GM12878 (cell line): ENCODE results near the gene NHSL1.

Experiments used
- EZH2 ChIP-seq: IDR thresholded peaks from 2 replicates; pipeline ENCODE4 v1.6.1; 2012; ENCODE audit warnings: low read depth, mild to moderate bottlenecking, control low read depth, inconsistent platforms, low read length, borderline replicate concordance; ENCODE audit not compliant: control insufficient read depth
- HDGF ChIP-seq: fragments of 450-650 bp; IDR thresholded peaks from 2 replicates; pipeline ENCODE4 v1.6.1; 2016; ENCODE audit warnings: antibody characterized with exemption
- TBL1XR1 ChIP-seq: IDR thresholded peaks from 2 replicates; pipeline ENCODE4 v1.6.1; 2012; ENCODE audit warnings: low read depth, low read length, improper control_type of control experiment
- TF ChIP-seq, protein P1 (sequence below), 3 experiments: IDR thresholded peaks in 2 of 3; conservative IDR thresholded peaks in 1 of 3; 2 replicates each; pipeline ENCODE4 v1.5.1; 2011; ENCODE audit warnings: low read depth in 3 of 3, low read length in 3 of 3, mild to moderate bottlenecking in 3 of 3, control low read depth in 2 of 3, moderate library complexity in 2 of 3, inconsistent platforms in 1 of 3, mixed read lengths in 1 of 3; ENCODE audit not compliant: control insufficient read depth in 2 of 3, insufficient read depth in 1 of 3; ENCODE audit errors: extremely low read depth in 1 of 3

DNA sequence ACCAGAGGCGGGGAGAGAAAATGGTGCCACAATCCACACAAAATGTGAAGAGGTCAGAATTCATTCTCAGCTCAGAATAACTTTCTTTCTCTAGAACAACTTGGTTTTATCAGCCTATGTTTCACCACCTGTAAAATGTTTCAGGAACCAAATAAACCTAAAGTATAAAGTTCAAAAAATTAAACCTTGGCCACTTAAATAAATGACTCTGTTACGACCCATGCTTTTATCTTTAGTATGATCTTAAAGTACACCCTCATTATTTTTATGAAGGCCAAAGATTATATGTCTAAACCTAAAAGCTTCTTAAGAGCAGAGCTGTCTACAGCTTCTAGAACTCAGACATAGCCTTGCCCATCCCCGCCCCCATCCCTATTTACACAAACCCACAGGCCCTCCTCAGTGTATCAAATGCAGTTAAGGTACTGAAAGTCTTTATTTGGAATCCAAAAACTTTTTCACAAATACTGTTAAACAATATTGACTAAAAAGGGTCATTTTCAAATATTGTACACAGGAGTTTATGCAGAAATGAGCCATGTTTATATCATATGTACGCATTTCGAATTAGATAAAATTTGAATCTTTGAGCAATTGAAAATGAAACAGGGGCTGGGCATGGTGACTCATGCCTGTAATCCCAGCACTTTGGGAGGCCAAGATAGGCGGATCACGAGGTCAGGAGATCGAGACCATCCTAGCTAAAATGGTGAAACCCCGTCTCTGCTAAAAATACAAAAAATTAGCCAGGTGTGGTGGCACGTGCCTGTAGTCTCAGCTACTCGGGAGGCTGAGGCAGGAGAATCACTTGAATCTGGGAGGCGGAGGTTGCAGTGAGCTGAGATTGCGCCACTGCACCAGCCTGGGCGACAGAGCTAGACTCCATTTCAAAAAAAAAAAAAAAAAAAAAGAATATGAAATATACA, 5.7 kb upstream of the NHSL1 start:
- TF ChIP-seq HDGF: no peak
- TF ChIP-seq, protein P1, sequence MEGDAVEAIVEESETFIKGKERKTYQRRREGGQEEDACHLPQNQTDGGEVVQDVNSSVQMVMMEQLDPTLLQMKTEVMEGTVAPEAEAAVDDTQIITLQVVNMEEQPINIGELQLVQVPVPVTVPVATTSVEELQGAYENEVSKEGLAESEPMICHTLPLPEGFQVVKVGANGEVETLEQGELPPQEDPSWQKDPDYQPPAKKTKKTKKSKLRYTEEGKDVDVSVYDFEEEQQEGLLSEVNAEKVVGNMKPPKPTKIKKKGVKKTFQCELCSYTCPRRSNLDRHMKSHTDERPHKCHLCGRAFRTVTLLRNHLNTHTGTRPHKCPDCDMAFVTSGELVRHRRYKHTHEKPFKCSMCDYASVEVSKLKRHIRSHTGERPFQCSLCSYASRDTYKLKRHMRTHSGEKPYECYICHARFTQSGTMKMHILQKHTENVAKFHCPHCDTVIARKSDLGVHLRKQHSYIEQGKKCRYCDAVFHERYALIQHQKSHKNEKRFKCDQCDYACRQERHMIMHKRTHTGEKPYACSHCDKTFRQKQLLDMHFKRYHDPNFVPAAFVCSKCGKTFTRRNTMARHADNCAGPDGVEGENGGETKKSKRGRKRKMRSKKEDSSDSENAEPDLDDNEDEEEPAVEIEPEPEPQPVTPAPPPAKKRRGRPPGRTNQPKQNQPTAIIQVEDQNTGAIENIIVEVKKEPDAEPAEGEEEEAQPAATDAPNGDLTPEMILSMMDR (IDR thresholded peaks at IDR 0.05 in 2 of 3, conservative IDR thresholded peaks at IDR 0.05 in 1 of 3; ENCODE audit: control insufficient read depth in 2 of 3, extremely low read depth in 1 of 3, insufficient read depth in 1 of 3, low read depth in 3 of 3, low read length in 3 of 3): no peak
- no peak for TF ChIP-seq EZH2
- no peak for TF ChIP-seq TBL1XR1
